Kidney epithelial cell (primary cell): ENCODE data around the gene NPW. TPM values are rescaled to one million over a fixed set of nuclear protein-coding genes. Genes with fewer than 3 reads are reported as not detected.
A peak's percentile ranks its signal among the peaks of the same experiment; 100 is the strongest.

ENCODE experiments used
- DNase-seq: peaks from one replicate; pipeline ENCODE4 v3.0.0-alpha.2; 2010; ENCODE audit warnings: low read depth
- H3K27me3 ChIP-seq: 2 replicates; pipeline ENCODE4 v1.6.0; 2011; ENCODE audit warnings: low read length; ENCODE audit not compliant: control insufficient read depth, insufficient read depth
- H3K36me3 ChIP-seq: 2 replicates; pipeline ENCODE4 v1.5.1; 2011; ENCODE audit warnings: low read length; ENCODE audit not compliant: control insufficient read depth, insufficient read depth
- H3K4me3 ChIP-seq: 2 replicates; pipeline ENCODE4 v1.5.1; 2011; ENCODE audit warnings: low read depth, mild to moderate bottlenecking, control low read depth, low read length
- total RNA-seq: library from RNA; depleted of rRNA; stranded (reverse); fragments of >200 nt; gene quantifications from 2 replicates; pipeline ENCODE4 v1.2.3, GENCODE V29; 2015
- TF ChIP-seq, protein P1 (sequence below): IDR thresholded peaks from 2 replicates; pipeline ENCODE4 v1.5.1; 2011; ENCODE audit warnings: mild to moderate bottlenecking, moderate library complexity, low read length, control low read depth, inconsistent platforms; ENCODE audit not compliant: insufficient read depth, poor library complexity, severe bottlenecking

NPW gene
- total RNA-seq, 1 donor from 2014 or later = not detected

DNA sequence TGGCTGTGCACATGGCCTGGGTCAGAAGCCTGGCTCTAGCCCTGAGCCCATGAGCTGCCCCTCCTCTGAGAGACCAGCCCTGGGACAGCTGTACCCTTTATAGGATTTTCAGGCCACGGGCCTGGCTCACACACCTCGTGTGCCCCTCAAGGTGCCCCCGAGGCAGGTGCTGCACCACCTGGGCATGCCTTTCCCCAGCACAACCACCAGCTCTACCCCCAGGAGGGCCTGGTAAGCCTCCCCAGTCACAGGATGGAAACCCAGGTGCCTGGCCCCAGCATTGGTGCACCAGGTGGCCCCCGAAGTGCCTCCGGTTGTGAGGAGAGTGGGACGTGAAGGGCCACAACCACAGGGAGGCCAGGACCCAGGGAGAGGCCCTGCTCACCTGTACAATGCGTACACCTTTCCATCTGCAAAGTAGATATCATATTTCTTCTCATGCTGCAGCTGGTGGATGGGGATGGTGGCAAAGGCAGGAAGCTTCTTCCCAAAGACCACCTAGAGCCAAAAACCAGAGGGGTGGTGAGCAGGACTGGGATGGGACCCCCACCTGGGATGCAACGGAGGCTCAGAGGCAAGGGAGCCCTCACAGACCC, 16.3 kb upstream of the NPW start:
- DNase-seq = no peak
- Histone ChIP-seq H3K36me3 (peaks cover 3% of the 10 kb centered on the region), H3K4me3 (no peak overlapping the region), H3K27me3 (no peaks in the 10 kb centered on the region)
- TF ChIP-seq, protein P1, sequence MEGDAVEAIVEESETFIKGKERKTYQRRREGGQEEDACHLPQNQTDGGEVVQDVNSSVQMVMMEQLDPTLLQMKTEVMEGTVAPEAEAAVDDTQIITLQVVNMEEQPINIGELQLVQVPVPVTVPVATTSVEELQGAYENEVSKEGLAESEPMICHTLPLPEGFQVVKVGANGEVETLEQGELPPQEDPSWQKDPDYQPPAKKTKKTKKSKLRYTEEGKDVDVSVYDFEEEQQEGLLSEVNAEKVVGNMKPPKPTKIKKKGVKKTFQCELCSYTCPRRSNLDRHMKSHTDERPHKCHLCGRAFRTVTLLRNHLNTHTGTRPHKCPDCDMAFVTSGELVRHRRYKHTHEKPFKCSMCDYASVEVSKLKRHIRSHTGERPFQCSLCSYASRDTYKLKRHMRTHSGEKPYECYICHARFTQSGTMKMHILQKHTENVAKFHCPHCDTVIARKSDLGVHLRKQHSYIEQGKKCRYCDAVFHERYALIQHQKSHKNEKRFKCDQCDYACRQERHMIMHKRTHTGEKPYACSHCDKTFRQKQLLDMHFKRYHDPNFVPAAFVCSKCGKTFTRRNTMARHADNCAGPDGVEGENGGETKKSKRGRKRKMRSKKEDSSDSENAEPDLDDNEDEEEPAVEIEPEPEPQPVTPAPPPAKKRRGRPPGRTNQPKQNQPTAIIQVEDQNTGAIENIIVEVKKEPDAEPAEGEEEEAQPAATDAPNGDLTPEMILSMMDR = no peak

DNA sequence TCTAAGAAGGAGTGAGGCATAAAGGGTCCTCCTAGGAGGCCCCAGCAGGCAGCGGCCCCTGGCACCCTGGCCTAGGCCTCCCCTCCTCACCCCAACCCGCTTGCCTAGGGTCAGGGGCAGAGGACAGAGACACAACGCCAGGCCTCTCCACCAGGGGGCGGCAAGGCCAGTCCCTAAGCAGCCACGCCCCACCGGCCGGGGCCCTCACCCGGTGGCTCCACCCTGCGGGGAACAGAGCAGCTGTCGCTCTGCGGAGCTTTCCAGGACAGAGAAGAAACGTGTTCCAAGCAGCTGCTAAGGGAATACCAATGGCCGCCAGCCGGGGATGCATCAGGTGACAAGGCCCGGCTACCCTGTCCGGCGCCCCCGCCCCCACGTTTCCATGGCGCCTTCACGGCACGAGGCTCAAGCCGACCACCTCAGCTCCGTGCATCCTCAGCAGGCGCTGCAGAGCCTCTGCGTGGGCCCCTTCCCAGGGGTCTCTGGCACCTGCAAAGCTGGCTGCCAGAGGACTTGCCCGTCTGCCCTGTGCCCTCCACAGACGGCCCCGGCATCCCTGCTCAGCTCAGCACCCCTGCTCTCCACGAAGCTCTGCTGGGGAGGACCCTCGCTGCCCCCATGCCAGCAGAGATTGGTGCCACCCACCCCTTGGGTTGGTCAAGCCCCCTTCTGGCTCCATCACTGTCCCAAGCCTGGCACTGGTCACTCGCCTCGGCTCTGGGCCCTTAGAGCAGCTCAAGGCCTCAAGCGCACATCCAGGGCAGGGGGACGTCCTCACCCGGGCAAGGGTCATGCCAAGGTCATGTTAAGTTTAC, 15.6 kb upstream of the NPW start:
- TF ChIP-seq, protein P1 = peak; percentile 99
- Histone ChIP-seq H3K27me3 (no peaks in the 10 kb centered on the region), H3K4me3 (no peak overlapping the region), H3K36me3 (peaks cover 3% of the 10 kb centered on the region)
- DNase-seq = peak; percentile 57

DNA sequence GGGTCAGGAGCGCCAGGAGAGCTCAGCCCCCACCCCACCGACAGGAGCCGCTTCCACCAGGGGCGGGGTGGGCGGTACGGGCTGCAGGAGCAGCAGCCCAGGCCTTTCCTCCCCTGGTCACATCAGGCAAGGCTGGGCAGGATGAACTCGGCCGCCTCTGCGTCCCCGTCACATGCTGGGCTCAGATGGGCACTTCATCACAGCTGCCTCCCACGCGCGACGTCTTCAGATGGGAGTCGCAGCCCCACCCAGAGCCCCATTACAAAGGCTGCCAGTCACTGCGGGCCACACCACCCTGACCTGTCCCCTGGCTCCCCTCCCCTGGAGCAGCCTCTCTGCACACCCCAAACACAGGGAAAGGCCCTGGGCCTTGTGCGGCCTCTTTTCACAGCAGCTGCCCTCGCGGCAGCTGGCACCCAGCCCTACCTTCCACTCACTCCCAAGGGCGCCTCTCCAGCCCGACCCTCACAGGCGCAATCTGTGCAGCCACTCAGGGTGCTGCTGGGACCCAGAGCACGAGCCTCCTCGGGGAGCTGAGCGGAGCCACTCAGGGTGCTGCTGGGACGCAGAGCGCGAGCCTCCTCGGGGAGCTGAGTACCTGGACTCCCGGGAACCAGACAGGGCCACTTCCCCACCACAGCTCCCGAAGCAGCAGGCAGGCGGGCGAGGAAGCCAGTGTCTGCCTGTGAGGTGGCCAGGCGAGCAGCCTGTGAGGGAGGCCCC, 14.6 kb upstream of the NPW start:
- TF ChIP-seq, protein P1 = no peak
- peaks cover 3% of the 10 kb centered on the region for H3K36me3 ChIP-seq

DNA sequence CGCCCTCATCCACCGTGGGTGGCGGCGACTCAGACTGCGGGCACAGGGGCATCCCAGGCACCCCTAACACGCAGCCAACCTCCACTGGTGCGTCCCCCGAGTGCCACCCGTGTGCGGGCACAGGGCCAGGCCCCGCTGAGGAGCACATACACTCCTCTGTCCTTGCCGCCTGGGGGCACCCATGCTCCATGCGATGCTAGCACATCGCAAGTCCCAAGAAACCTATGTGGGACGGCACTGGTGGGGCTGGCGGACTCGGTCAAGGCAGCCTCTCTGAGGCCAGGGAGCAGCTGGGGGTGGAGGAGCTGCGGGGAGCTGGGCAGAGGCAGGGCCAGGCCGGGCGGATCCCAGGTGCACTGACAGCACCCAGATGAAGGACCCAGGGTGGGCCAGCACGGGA, 13.9 kb upstream of the NPW start:
- TF ChIP-seq, protein P1 = peak; percentile 7
- DNase-seq = no peak
- Histone ChIP-seq H3K27me3 (no peaks in the 10 kb centered on the region), H3K36me3 (peaks cover 3% of the 10 kb centered on the region), H3K4me3 (no peak overlapping the region)

More for the DNA sequence above, 14.6 kb upstream of the NPW start:
- Histone ChIP-seq H3K27me3 (no peaks in the 10 kb centered on the region), H3K4me3 (no peak overlapping the region)
- DNase-seq = no peak

DNA sequence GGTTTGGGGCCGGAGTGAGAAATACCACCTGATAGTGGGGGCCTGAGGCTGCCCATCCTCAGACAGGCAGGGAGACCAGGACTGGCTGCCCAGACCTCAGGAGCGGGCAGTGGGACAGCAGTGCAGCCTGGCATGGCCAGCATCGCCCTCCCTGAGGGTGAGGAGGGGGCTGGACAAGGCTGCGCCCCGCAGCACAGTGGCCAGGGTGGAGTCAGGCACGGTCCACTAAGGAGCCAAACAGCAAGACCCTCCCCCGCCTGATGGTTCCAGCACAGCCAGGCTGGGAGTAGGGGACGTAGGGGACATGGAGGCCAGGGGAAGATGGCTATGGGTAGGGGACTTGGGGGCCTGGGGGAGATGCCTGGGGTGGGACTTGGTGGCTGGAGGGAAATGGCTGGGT, 13.3 kb upstream of the NPW start:
- Histone ChIP-seq H3K36me3 (peaks cover 3% of the 10 kb centered on the region), H3K4me3 (no peak overlapping the region), H3K27me3 (no peaks in the 10 kb centered on the region)
- DNase-seq = no peak
- TF ChIP-seq, protein P1 = no peak
